Bronchial epithelial cell (primary cell): Measurements from ENCODE around the gene CTAG2. TPM values are rescaled to one million over a fixed set of nuclear protein-coding genes. Genes with fewer than 3 reads are reported as not detected.
"Not testable (repeated sequence)": the region's sequence is repeated elsewhere in the genome, so short reads cannot be mapped to it uniquely, and the experiment has no call there.

Experiments
- DNase-seq: peaks from one replicate; pipeline ENCODE4 v3.0.0-alpha.2; 2010; ENCODE audit warnings: low read depth
- FAIRE-seq: peaks from 2 replicates; lab custom pipeline; 2011; peaks lifted over from hg19 to GRCh38; lab: Jason Lieb, UNC
- H3K27me3 ChIP-seq: 2 replicates; pipeline ENCODE4 v1.5.1; 2011; ENCODE audit warnings: low read length; ENCODE audit not compliant: control insufficient read depth, insufficient read depth
- H3K36me3 ChIP-seq: 2 replicates; pipeline ENCODE4 v1.5.1; 2011; ENCODE audit warnings: low read length; ENCODE audit not compliant: control insufficient read depth, insufficient read depth
- H3K4me3 ChIP-seq: 2 replicates; pipeline ENCODE4 v1.5.1; 2011; ENCODE audit warnings: mild to moderate bottlenecking, low read depth, low read length, control low read depth
- total RNA-seq: library from RNA; depleted of rRNA; stranded (reverse); fragments of >200 nt; gene quantifications from 2 replicates; pipeline ENCODE4 v1.2.1, GENCODE V29; 2014
- TF ChIP-seq, protein P1 (sequence below): IDR thresholded peaks from 2 replicates; pipeline ENCODE4 v1.5.1; 2011; ENCODE audit warnings: mild to moderate bottlenecking, moderate library complexity, low read length, control low read depth, inconsistent platforms; ENCODE audit not compliant: insufficient read depth, severe bottlenecking

Gene CTAG2
- total RNA-seq, 1 donor from 2014 or later, result not detected

DNA sequence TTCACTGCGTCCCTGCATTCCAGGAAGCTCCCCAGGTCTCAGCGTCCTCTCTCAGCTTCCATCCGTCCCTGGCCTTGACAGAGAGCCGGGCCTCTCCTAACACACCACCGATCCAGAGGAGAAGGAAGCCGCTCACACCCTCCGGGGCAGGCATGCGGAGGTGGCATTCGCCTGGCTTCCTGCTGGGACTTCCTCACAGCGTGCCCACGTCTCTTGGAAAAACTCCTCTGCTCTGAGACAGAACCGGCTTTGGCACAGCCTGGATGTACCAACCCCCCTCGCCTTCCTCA, 3.2 kb downstream of the CTAG2 start:
- TF ChIP-seq, protein P1, sequence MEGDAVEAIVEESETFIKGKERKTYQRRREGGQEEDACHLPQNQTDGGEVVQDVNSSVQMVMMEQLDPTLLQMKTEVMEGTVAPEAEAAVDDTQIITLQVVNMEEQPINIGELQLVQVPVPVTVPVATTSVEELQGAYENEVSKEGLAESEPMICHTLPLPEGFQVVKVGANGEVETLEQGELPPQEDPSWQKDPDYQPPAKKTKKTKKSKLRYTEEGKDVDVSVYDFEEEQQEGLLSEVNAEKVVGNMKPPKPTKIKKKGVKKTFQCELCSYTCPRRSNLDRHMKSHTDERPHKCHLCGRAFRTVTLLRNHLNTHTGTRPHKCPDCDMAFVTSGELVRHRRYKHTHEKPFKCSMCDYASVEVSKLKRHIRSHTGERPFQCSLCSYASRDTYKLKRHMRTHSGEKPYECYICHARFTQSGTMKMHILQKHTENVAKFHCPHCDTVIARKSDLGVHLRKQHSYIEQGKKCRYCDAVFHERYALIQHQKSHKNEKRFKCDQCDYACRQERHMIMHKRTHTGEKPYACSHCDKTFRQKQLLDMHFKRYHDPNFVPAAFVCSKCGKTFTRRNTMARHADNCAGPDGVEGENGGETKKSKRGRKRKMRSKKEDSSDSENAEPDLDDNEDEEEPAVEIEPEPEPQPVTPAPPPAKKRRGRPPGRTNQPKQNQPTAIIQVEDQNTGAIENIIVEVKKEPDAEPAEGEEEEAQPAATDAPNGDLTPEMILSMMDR, result no peak
- FAIRE-seq, result no peak
- Histone ChIP-seq H3K4me3 (no peak overlapping the region), H3K27me3 (no peaks in the 10 kb centered on the region), H3K36me3 (no peaks in the 10 kb centered on the region)
- no peak for DNase-seq

DNA sequence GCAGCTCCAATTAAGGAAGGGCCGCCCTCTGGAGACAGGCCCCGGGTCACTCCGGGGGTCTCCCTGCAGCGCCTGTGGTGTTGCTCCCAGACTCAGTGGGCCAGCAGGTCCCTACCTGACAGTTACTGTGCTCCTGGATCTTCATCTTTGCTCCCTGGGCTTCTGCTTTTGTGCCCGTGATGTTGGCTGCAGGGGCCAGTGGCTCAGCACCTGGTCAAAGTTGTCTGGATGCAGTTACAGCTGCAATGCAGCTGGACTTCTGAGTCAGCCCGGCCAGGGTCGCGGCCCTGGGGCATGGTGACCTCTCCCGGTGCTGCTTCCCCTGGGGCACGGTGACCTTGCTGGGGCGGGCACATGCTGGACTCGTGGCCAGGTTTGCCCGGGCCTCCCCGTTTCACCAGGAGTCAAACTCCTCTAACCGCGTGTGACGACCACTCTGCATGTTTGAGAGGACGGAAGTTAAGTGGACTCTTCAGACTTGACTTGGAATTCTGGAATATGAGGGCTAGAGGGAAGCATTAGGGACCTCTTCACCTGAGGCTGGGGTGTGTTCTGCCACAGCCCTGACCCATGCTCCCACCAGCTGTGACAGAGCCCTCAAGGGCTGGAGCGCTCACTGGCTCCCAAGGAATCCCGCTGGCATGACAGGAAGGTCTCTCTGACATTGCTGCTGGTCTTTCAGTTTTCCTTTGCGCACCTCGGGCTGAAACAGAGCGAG, 3.7 kb downstream of the CTAG2 start:
- Histone ChIP-seq H3K36me3 (no peaks in the 10 kb centered on the region), H3K27me3 (no peaks in the 10 kb centered on the region), H3K4me3 (no peak overlapping the region)
- FAIRE-seq (no peak), DNase-seq (no peak)
- TF ChIP-seq, protein P1, result no peak

DNA sequence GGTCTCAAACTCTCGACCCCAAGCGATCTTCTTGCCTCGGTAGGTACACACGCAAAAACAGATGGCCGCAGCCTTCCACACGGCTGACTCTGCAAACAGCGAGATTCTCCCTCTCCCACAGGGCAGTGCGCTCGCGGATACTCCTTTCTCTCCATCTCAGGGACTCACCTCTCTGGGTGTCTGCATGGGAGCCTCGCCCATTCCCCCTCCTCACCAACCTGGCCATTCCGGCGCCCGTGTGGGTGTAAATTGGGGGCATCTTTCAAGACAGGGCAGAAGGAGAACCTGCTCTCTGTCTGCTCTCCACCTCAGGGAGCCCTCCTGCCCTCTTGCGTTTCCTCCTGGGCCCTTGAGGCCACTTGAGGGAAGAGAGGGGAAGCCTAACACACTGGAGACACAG, 4.4 kb downstream of the CTAG2 start:
- Histone ChIP-seq H3K4me3 (no peak overlapping the region), H3K36me3 (no peaks in the 10 kb centered on the region), H3K27me3 (no peaks in the 10 kb centered on the region)
- FAIRE-seq (no peak), DNase-seq (no peak)
- TF ChIP-seq, protein P1, result no peak

DNA sequence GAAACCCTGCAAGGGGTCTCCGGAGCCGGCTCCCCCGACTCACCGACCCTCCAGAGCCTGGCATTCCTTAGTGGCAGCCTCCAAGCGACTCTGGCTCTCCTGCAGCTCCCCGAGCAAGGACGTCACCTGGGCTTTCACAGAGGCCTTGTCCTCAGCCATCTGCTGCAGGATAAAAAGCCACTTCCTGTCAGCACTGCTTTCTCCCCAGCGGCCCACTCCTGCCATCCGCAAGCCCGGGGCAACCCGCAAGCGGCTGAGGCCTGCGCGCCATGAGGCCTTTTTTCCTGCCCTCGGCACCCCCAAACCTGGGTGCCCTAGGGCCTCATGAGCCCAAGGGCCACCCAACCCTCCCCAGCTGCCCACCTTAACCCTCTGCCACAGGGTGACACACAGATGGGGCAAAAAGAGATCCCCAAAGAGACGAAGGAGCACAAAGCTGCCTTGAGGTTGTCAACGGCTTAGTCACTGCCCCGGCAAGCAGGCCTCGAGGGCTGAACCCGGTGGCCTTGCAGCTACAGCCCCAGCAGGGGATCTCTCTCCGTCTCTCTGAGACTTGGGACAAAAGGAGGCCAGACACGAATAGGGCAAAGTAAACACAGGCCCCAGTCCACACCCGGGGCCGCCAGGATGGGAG, 7.5 kb downstream of the CTAG2 start:
- not testable (repeated sequence) for H3K4me3 ChIP-seq, DNase-seq, H3K36me3 ChIP-seq, H3K27me3 ChIP-seq
- FAIRE-seq, result peak; percentile 87

DNA sequence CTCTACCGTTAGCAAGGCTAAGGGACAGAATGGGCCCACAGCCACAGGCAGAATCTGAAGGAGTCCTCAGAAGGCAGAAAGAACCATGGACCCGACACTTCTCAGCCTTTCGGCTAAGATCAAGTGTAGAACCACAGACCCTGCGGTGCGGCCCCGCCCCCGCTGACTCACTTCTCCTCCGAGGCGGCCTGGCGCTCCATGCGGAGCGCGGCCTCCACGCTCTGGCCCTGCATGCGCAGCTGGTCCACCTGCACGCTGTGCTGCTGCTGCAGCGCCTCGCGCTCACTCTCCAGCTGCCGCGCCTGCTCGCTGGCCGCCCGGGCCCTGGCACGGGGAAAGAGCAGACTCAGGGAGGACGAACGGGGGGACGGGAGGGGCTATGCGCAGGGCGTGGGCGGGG, 9.7 kb downstream of the CTAG2 start:
- not testable (repeated sequence) for H3K36me3 ChIP-seq, FAIRE-seq, H3K4me3 ChIP-seq, H3K27me3 ChIP-seq, DNase-seq

DNA sequence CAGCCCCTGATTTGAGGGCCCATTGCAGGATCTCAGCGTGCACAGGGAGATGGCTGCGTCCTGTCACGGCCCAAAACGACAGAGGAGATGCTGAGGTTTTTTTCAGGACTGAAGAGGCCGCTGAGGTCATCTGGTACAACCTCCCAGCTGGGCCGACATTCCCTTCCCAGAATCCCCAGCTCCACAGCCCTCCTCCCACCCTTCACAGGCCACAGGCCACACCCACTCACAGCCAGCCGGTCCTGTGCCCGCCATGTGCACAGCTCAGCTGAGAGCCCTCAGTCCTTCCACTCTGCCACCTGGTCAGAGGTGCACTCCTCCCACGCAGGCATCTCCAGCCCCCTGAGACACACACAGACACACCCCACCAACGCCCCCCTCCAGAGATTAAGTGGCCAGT, 11.6 kb downstream of the CTAG2 start:
- H3K4me3 ChIP-seq, FAIRE-seq, H3K27me3 ChIP-seq, DNase-seq, H3K36me3 ChIP-seq: not testable (repeated sequence)

DNA sequence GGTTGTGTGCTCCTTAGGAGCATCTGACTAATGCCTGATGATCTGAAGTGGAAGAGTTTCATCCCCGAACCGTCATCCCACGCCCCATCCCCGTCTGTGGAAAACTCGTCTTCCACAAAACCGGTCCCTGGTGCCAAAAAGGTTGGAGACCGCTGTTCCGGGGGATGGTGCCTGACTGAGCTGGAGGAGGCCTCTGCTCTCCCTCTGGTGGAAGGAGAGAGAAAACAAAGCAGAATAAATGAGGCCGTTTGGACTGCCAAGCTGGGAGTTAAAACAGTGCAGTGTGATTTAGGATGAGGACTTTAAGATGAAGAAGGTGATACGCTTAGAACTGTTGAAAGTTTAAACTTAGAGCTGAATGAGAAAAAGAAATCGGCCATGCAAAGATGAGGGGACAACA, 19.7 kb downstream of the CTAG2 start:
- not testable (repeated sequence) for H3K36me3 ChIP-seq, H3K4me3 ChIP-seq, DNase-seq, H3K27me3 ChIP-seq, FAIRE-seq

DNA sequence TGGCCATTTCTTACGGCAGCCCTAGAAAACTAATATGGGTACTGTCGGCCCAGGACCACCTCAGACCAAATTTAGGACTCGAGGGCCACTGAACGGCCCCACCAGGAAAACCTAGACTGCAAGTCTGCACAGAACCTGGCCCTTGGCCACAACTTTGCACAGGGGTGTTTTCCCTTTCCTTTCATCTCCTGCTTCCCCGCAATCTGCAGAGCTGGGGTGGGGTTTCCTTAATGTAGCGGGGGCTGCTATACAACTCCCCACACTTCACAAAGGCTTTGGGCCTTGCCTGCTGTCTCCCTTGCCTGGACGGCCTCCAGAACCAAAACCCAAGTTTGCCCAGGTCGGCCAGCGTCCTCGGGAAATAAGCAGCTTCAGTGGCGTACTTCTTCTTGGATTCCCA, 22.4 kb downstream of the CTAG2 start:
- DNase-seq, H3K36me3 ChIP-seq, H3K27me3 ChIP-seq, H3K4me3 ChIP-seq, FAIRE-seq: not testable (repeated sequence)

DNA sequence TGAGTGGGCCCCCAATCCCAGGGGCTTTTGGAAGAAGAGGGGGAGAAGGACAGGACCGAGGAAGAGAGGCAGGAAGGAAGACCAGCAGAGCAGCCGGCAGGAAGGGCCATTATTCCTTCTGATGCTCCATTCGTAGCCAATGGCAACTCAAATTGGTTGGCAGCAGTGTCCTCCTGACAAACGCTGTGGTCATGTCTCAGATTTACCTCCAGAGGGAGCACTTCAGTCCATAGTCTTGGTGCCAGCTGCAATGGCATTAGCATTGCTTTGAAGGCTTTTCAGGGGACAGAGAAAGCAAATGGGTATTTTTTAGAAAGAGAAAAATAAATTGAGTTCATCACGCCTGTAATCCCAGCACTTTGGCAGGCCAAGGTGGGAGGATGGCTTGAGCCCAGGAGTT, 24.4 kb downstream of the CTAG2 start:
- not testable (repeated sequence) for H3K4me3 ChIP-seq, FAIRE-seq, H3K36me3 ChIP-seq, H3K27me3 ChIP-seq, DNase-seq

DNA sequence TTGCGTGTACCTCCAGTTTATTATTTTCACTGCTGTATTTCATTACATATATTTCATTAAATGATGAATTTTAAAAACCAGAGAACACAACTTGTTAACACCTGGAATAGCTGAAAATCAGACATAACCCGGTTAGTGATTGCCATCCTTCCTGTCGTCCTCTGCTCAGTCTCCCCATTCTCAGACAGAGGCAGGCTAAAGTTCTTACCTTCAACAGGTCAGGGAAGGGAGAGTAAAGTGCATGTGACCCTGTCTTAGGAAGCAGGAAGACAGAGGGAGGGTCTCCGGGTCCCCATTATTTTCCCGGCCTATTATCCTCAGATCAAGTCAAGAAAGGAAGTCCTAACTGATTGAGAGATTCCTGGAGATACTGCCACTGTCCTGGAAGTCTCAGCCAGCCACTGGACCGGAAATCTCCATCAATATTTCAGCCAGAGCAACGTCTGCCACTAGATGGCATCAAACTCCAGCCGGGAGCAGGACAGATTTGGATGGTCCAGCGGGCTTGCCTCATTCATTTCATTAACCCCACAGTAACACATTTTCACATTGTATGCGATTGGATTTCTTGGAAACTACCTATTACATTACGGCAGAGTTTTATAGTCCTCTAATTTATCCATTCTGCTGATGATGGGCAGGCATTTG, 32.5 kb downstream of the CTAG2 start:
- not testable (repeated sequence) for H3K4me3 ChIP-seq, H3K36me3 ChIP-seq, H3K27me3 ChIP-seq, DNase-seq
- peak; percentile 50 for FAIRE-seq

DNA sequence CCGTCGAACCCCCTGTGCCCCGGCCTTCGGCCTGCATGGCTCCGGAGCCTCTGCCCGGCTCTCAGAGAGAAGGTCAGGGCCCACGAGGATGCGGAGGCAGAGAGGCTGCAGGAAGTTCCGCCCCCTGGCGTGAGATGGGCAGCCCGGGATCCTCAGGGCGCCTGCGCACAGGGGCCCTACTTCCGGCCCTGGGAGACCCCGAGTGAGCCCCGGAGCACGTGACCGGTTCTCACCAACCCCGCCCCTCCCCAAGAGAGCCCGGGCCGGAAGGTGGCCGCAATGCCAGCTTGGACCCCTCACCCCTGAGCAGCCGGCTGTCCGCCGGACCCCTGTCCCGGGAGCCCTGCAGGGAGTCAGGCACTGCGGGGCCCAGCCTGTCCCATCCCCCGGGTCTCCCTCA, 34.2 kb downstream of the CTAG2 start, which contains the start of gene CTAG1B:
TSS of gene CTAG1B (minus strand) at position 101 of the 400 bp plus-strand sequence. CDS start at position 37, 64 bp downstream.
- DNase-seq, H3K4me3 ChIP-seq, H3K36me3 ChIP-seq, H3K27me3 ChIP-seq, FAIRE-seq: not testable (repeated sequence)
